Subcutaneous abdominal adipose tissue (tissue), 5 donors: ENCODE data around the gene PCSK5.

Experiments used
- H3K27ac ChIP-seq: one replicate; pipeline ENCODE4 v1.7.0; 2013; ENCODE audit warnings: low read depth, mild to moderate bottlenecking, inconsistent platforms, low read length, moderate library complexity
- H3K27me3 ChIP-seq, 5 donors: one replicate each; pipeline ENCODE4 v1.7.0; 2013; ENCODE audit warnings: low read length in 5 of 5, inconsistent platforms in 1 of 5; ENCODE audit not compliant: control insufficient read depth in 5 of 5, insufficient read depth in 4 of 5
- H3K36me3 ChIP-seq, 5 donors: one replicate each; pipeline ENCODE4 v1.7.0; 2013; ENCODE audit warnings: low read length in 5 of 5; ENCODE audit not compliant: control insufficient read depth in 5 of 5, insufficient read depth in 5 of 5
- H3K4me1 ChIP-seq, 5 donors: one replicate each; pipeline ENCODE4 v1.7.0; 2013; ENCODE audit warnings: low read length in 5 of 5, mild to moderate bottlenecking in 3 of 5, moderate library complexity in 1 of 5; ENCODE audit not compliant: control insufficient read depth in 5 of 5, insufficient read depth in 5 of 5
- H3K4me3 ChIP-seq, 5 donors: one replicate each; pipeline ENCODE4 v1.7.0; 2013; ENCODE audit warnings: low read length in 5 of 5, low read depth in 1 of 5
- H3K9ac ChIP-seq, 5 donors: one replicate each; pipeline ENCODE4 v1.7.0; 2013; ENCODE audit warnings: low read length in 5 of 5, mild to moderate bottlenecking in 4 of 5, moderate library complexity in 3 of 5
- H3K9me3 ChIP-seq, 5 donors: one replicate each; pipeline ENCODE4 v1.7.0; 2013; ENCODE audit warnings: low read length in 5 of 5; ENCODE audit not compliant: control insufficient read depth in 5 of 5
- donor health status: healthy.
- donor health status: healthy.
- donor health status: healthy.
- donor health status: healthy.
- donor health status: healthy.

PCSK5 gene

GRCh38 chr9:75935591-75935990 lies 45.1 kb downstream of the PCSK5 start:
- H3K9ac ChIP-seq, result no peak overlapping the region
- no peaks in the 10 kb centered on the region for H3K27me3 ChIP-seq
- H3K27ac ChIP-seq, result no peak overlapping the region
- H3K36me3 ChIP-seq, result peaks cover 5 to 12% (median 11%) of the 10 kb centered on the region in 5 donors
- H3K4me1 ChIP-seq, result peaks cover 0 to 28% (median 10%) of the 10 kb centered on the region in 5 donors
- no peaks in the 10 kb centered on the region for H3K9me3 ChIP-seq
- no peak overlapping the region for H3K4me3 ChIP-seq

GRCh38 chr9:75937521-75938258 lies 47.2 kb downstream of the PCSK5 start:
- Histone ChIP-seq H3K9ac (no peak overlapping the region), H3K4me3 (no peak overlapping the region), H3K36me3 (peaks cover 5 to 11% (median 9%) of the 10 kb centered on the region in 5 donors), H3K27ac (no peak overlapping the region), H3K4me1 (peaks cover 0 to 22% (median 5%) of the 10 kb centered on the region in 5 donors), H3K9me3 (no peaks in the 10 kb centered on the region), H3K27me3 (no peaks in the 10 kb centered on the region)

DNA sequence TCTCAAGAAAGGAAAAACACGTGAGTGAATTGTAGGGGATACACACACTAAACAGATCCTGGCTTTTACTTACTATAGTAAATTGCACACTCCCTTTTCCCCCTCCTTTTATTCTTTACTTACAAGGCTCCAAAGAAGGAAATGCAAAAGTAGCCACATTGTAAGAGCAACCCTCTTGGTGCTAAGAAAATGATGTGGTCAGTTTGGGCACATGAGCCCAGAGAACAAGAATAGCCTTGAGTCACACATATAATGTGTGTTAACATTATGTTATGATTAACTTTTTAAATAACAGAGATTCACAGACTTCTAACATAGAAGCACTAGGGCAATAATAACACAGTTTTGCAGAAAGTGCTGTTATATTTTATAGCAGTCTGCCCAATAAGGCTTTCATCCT lies 48.5 kb downstream of the PCSK5 start:
- Histone ChIP-seq H3K27me3 (no peaks in the 10 kb centered on the region), H3K4me1 (peaks cover 0 to 14% (median 3%) of the 10 kb centered on the region in 5 donors), H3K9me3 (no peaks in the 10 kb centered on the region), H3K4me3 (no peak overlapping the region), H3K36me3 (peaks cover 4 to 8% (median 4%) of the 10 kb centered on the region in 5 donors), H3K27ac (no peak overlapping the region), H3K9ac (no peak overlapping the region)

DNA sequence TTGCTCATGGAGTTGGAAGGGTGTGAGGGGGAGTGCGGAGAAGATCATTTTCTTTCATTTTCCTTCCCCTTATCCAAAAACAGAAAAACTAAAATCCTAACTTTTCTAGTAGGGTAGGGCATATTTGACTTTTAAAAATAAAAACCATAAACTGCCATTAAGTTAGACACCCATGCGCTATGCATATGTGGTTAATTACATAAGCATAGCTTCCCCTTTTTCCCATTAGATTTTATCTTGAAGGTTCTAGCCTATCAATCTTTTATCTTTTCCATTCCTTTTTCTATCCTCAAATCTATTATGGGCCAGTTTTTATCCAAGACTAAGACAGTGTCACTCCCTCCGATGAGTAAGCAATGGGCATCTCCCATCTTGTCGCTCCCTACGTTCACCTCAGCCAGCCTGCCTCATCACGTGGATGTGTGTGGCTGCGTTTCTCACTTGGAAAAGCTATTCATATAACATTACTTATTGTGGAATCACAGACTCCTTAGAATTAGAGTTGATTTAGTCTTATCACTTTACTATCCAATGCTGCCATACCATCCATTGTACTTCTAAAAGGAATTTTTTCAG lies 49.2 kb downstream of the PCSK5 start:
- Histone ChIP-seq H3K4me1 (peaks cover 0 to 11% (median 3%) of the 10 kb centered on the region in 5 donors), H3K27ac (no peak overlapping the region), H3K4me3 (no peak overlapping the region), H3K9me3 (no peaks in the 10 kb centered on the region), H3K9ac (no peak overlapping the region), H3K36me3 (peaks cover 0 to 6% (median 0%) of the 10 kb centered on the region in 5 donors), H3K27me3 (no peaks in the 10 kb centered on the region)

GRCh38 chr9:75941066-75941465 lies 50.6 kb downstream of the PCSK5 start:
- no peaks in the 10 kb centered on the region for H3K9me3 ChIP-seq
- H3K4me3 ChIP-seq, result no peak overlapping the region
- H3K27ac ChIP-seq, result no peak overlapping the region
- H3K9ac ChIP-seq, result no peak overlapping the region
- peaks cover 0 to 3% (median 0%) of the 10 kb centered on the region in 5 donors for H3K4me1 ChIP-seq
- peaks cover 0 to 6% (median 0%) of the 10 kb centered on the region in 5 donors for H3K36me3 ChIP-seq
- H3K27me3 ChIP-seq, result no peaks in the 10 kb centered on the region

- Histone ChIP-seq H3K9me3 (no peaks in the 10 kb centered on the region), H3K4me1 (peaks cover 0 to 3% (median 0%) of the 10 kb centered on the region in 5 donors), H3K4me3 (no peak overlapping the region), H3K27me3 (no peaks in the 10 kb centered on the region), H3K27ac (no peak overlapping the region), H3K9ac (no peak overlapping the region), H3K36me3 (peaks cover 0 to 1% (median 0%) of the 10 kb centered on the region in 5 donors)
These were observed 51.3 kb downstream of the PCSK5 start for GRCh38 chr9:75941577-75942311.

DNA sequence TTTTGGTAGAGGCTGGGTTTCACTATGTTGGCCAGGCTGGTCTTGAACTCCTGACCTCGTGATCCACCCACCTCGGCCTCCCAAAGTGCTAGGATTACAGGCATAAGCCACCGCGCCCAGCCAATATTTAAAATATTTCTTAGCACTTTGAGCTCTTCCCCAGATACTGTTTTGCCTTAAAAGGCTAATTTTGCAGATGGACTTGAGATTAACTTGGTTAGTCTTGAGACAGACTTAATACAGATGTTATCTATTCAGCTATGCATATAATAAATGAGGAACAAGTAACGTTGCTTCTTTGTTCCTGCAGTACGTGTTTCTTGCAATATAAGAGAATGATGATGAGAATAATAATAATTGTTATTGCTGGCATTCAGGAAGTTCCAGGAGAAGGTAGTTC lies 56.3 kb downstream of the PCSK5 start:
- no peaks in the 10 kb centered on the region for H3K9me3 ChIP-seq
- H3K27me3 ChIP-seq, result no peaks in the 10 kb centered on the region
- H3K9ac ChIP-seq, result no peak overlapping the region
- peaks cover 0 to 6% (median 5%) of the 10 kb centered on the region in 5 donors for H3K36me3 ChIP-seq
- H3K27ac ChIP-seq, result no peak overlapping the region
- no peaks in the 10 kb centered on the region for H3K4me1 ChIP-seq
- H3K4me3 ChIP-seq, result no peak overlapping the region

DNA sequence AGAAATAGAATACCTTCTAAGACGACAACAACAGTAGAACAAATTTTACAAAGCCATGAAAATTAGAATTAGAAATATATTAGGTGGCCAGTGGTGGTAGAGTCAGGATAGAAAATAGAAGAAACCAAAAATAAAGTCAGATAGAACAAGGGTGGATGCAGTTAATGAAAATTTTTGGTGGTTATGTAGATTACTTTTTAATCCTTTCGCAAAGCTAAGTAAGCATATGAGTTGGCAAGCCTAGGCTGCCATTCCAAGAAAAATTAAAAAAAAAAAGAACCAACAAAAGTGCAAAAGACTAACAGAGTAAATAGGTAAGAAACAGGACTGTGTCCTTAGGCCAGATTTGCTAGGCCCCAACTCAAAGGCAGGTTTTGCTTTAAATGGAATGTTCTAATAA lies 56.8 kb downstream of the PCSK5 start:
- Histone ChIP-seq H3K27ac (no peak overlapping the region), H3K36me3 (peaks cover 0 to 8% (median 5%) of the 10 kb centered on the region in 5 donors), H3K4me3 (no peak overlapping the region), H3K9me3 (no peaks in the 10 kb centered on the region), H3K4me1 (no peaks in the 10 kb centered on the region), H3K9ac (no peak overlapping the region), H3K27me3 (no peaks in the 10 kb centered on the region)

DNA sequence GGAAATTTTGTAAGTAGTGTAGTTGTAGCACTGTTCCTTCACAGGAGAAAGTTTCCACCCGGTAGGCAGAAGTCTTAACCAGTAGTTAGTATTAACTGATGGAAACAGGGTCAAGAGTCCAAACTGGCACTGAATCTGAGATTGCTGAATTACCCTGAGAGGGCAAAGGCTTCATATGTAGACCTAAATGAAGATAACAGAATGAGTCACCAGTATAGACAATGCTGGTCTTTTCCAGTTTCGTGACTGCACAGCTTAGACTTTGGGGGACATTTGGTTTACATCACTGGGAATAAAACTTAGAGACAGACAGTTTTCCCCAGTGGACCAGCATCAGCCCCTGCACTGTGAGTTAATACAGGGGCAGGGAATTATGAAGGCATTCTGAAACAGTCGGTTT lies 60.5 kb downstream of the PCSK5 start:
- Histone ChIP-seq H3K4me3 (no peak overlapping the region), H3K27ac (no peak overlapping the region)

DNA sequence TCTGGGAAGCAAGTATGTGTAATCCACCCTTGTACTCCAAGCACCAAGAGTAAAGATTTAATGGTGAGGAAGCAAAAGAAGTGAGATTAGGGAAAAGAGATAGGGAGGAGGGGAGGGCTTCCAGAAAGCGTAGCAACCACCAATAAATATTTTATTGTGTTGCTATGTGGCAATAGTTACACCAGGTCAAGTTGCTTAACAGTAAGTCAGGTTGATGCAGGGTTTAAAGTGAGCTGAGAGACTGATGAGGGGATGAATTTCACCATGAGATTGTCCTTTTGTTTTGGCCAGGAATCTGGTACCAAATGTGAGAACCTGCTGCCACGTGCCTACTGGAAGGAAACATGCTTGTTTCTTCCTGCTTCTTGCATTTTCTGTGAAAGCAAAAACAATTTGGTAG lies 62.7 kb downstream of the PCSK5 start:
- H3K9me3 ChIP-seq, result no peaks in the 10 kb centered on the region
- peaks cover 0 to 10% (median 5%) of the 10 kb centered on the region in 5 donors for H3K36me3 ChIP-seq
- peaks cover 2 to 14% (median 4%) of the 10 kb centered on the region in 5 donors for H3K4me1 ChIP-seq
- no peak overlapping the region for H3K4me3 ChIP-seq
- H3K27ac ChIP-seq, result no peak overlapping the region
- H3K9ac ChIP-seq, result no peak overlapping the region
- H3K27me3 ChIP-seq, result no peaks in the 10 kb centered on the region

More for the DNA sequence above, 60.5 kb downstream of the PCSK5 start:
- Histone ChIP-seq H3K9ac (no peak overlapping the region), H3K27me3 (no peaks in the 10 kb centered on the region), H3K9me3 (no peaks in the 10 kb centered on the region), H3K36me3 (peaks cover 0 to 10% (median 5%) of the 10 kb centered on the region in 5 donors), H3K4me1 (peaks cover 2 to 8% (median 4%) of the 10 kb centered on the region in 5 donors)
